Osteoblast (primary cell): ENCODE measurements around the gene TMEM192. TPM values are rescaled to one million over a fixed set of nuclear protein-coding genes. Genes with fewer than 3 reads are reported as not detected.
"Not testable (repeated sequence)": the region's sequence is repeated elsewhere in the genome, so short reads cannot be mapped to it uniquely, and the experiment has no call there.

Experiments
- DNase-seq: peaks from one replicate; pipeline ENCODE4 v3.0.0; 2011; ENCODE audit warnings: low spot score, mixed read lengths; ENCODE audit not compliant: insufficient read length; ENCODE audit errors: missing footprints
- H2AFZ ChIP-seq: 2 replicates; pipeline ENCODE4 v1.6.0; 2011; ENCODE audit warnings: mild to moderate bottlenecking, low read length
- H3K27ac ChIP-seq: 2 replicates; pipeline ENCODE4 v1.5.1; 2011; ENCODE audit warnings: mild to moderate bottlenecking, low read depth, low read length, moderate library complexity
- H3K27me3 ChIP-seq: 2 replicates; pipeline ENCODE4 v1.6.0; 2012; ENCODE audit warnings: mild to moderate bottlenecking, control low read depth, inconsistent platforms, low read length, moderate library complexity; ENCODE audit not compliant: insufficient read depth
- H3K36me3 ChIP-seq: 2 replicates; pipeline ENCODE4 v1.5.1; 2011; ENCODE audit warnings: mild to moderate bottlenecking, low read length, control low read depth, moderate library complexity; ENCODE audit not compliant: insufficient read depth
- H3K4me1 ChIP-seq: 2 replicates; pipeline ENCODE4 v1.5.1; 2011; ENCODE audit warnings: mild to moderate bottlenecking, low read length, control low read depth, moderate library complexity; ENCODE audit not compliant: insufficient read depth
- H3K4me2 ChIP-seq: 2 replicates; pipeline ENCODE4 v1.6.0; 2011; ENCODE audit warnings: mild to moderate bottlenecking, low read length; ENCODE audit not compliant: insufficient read depth
- H3K4me3 ChIP-seq: fragments of 200-600 bp; sonication (generic); 3 replicates; pipeline ENCODE4 v1.5.1; 2012; ENCODE audit warnings: mild to moderate bottlenecking, low read length, inconsistent platforms; ENCODE audit not compliant: insufficient read depth
- H3K79me2 ChIP-seq: 2 replicates; pipeline ENCODE4 v1.6.0; 2012; ENCODE audit warnings: mild to moderate bottlenecking, low read length, control low read depth, inconsistent platforms; ENCODE audit not compliant: insufficient read depth
- H3K9me3 ChIP-seq: 2 replicates; pipeline ENCODE4 v1.5.1; 2011; ENCODE audit warnings: low read depth, low read length, control low read depth
- H4K20me1 ChIP-seq: 2 replicates; pipeline ENCODE4 v1.6.0; 2012; ENCODE audit warnings: mild to moderate bottlenecking, low read length, control low read depth; ENCODE audit not compliant: insufficient read depth
- CTCF ChIP-seq: IDR thresholded peaks from 2 replicates; pipeline ENCODE4 v1.5.1; 2011; ENCODE audit warnings: mild to moderate bottlenecking, low read depth, low read length, moderate library complexity; ENCODE audit errors: extremely low read depth
- total RNA-seq: library from RNA; depleted of rRNA; stranded (reverse); fragments of >200 nt; gene quantifications from 2 replicates; pipeline ENCODE4 v1.2.3, GENCODE V29; 2012

The TMEM192 gene
- total RNA-seq, 1 donor: 17.4 TPM

GRCh38 chr4:165052627-165053026 is 60.0 kb downstream of the TMEM192 start:
- TF ChIP-seq CTCF: no peak
- no peaks in the 10 kb centered on the region for H3K36me3 ChIP-seq
- no peak for DNase-seq

GRCh38 chr4:165048170-165048569 is 64.5 kb downstream of the TMEM192 start:
- no peak overlapping the region for H2AFZ ChIP-seq
- no peaks in the 10 kb centered on the region for H4K20me1 ChIP-seq
- TF ChIP-seq CTCF: no peak
- no peak for DNase-seq
- no peaks in the 10 kb centered on the region for H3K27me3 ChIP-seq
- no peaks in the 10 kb centered on the region for H3K9me3 ChIP-seq
- H3K4me2 ChIP-seq: no peak overlapping the region
- H3K4me1 ChIP-seq: no peaks in the 10 kb centered on the region
- no peaks in the 10 kb centered on the region for H3K79me2 ChIP-seq
- H3K27ac ChIP-seq: no peak overlapping the region
- H3K4me3 ChIP-seq: no peak overlapping the region
- no peaks in the 10 kb centered on the region for H3K36me3 ChIP-seq

More at GRCh38 chr4:165052627-165053026, 60.0 kb downstream of the TMEM192 start:
- Histone ChIP-seq H3K4me2 (no peak overlapping the region), H3K27me3 (no peaks in the 10 kb centered on the region), H3K4me1 (no peaks in the 10 kb centered on the region), H3K79me2 (no peaks in the 10 kb centered on the region), H3K27ac (no peak overlapping the region), H3K9me3 (no peaks in the 10 kb centered on the region), H4K20me1 (no peaks in the 10 kb centered on the region), H2AFZ (no peak overlapping the region), H3K4me3 (no peak overlapping the region)

GRCh38 chr4:165031436-165032211 is 81.0 kb downstream of the TMEM192 start, which contains the start of gene TRIM60:
Gene TRIM60, plus strand, starts transcription at chr4:165031999. Its CDS starts 8,074 bp downstream, at chr4:165040073.
- Histone ChIP-seq H2AFZ (no peak within 1 kb of the TSS), H3K4me3 (no peak within 1 kb of the TSS), H3K4me2 (no peak within 1 kb of the TSS), H3K27ac (no peak within 1 kb of the TSS), H4K20me1 (no peaks in the 10 kb centered on the region), H3K4me1 (no peaks in the 10 kb centered on the region), H3K36me3 (no peaks in the 10 kb centered on the region), H3K79me2 (no peaks in the 10 kb centered on the region), H3K27me3 (no peaks in the 10 kb centered on the region), H3K9me3 (no peaks in the 10 kb centered on the region)
- no peak for DNase-seq
- TF ChIP-seq CTCF: no peak

- no peaks in the 10 kb centered on the region for H3K27me3 ChIP-seq
- H3K79me2 ChIP-seq: no peaks in the 10 kb centered on the region
- H4K20me1 ChIP-seq: no peaks in the 10 kb centered on the region
- H2AFZ ChIP-seq: no peak overlapping the region
- no peaks in the 10 kb centered on the region for H3K9me3 ChIP-seq
- TF ChIP-seq CTCF: no peak
- no peaks in the 10 kb centered on the region for H3K36me3 ChIP-seq
- no peak overlapping the region for H3K4me2 ChIP-seq
- H3K4me3 ChIP-seq: no peak overlapping the region
- DNase-seq: no peak
- no peak overlapping the region for H3K27ac ChIP-seq
- no peaks in the 10 kb centered on the region for H3K4me1 ChIP-seq
Observed at GRCh38 chr4:165027762-165028402, 84.8 kb downstream of the TMEM192 start.

GRCh38 chr4:165025782-165026181 is 86.9 kb downstream of the TMEM192 start:
- H2AFZ ChIP-seq, DNase-seq, H3K27ac ChIP-seq, H3K27me3 ChIP-seq, H3K4me3 ChIP-seq, H4K20me1 ChIP-seq, H3K4me2 ChIP-seq, H3K36me3 ChIP-seq, H3K4me1 ChIP-seq, H3K9me3 ChIP-seq, H3K79me2 ChIP-seq: not testable (repeated sequence)
